HG03469 (cell line): ENCODE measurements around the gene LIN9.

ENCODE experiments used
- ATAC-seq: cut with Tn5 transposase; IDR thresholded peaks from one replicate; pipeline ENCODE4 v1.9.1; 2021; ENCODE audit warnings: mild to moderate bottlenecking, moderate library complexity, moderate number of reproducible peaks; ENCODE audit not compliant: unreplicated experiment

LIN9 gene

DNA sequence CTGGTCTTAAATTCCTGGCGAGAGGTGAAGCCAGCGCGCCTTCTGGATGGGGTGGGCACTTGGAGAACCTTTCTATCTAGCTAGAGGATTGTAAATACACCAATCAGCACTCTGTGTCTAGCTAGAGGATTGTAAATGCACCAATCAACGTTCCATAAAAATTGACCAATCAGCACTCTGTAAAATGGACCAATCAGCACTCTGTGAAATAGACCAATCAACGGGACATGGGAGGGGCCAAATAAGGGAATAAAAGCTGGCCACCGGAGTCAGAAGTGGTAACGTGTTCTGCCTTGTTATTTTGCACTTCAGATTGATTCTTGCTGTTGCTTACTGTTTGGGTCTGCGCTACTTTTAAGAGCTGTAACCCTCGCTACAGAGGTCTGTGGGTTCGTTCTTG is 12.0 kb upstream of the LIN9 start:
- ATAC-seq: no peak

DNA sequence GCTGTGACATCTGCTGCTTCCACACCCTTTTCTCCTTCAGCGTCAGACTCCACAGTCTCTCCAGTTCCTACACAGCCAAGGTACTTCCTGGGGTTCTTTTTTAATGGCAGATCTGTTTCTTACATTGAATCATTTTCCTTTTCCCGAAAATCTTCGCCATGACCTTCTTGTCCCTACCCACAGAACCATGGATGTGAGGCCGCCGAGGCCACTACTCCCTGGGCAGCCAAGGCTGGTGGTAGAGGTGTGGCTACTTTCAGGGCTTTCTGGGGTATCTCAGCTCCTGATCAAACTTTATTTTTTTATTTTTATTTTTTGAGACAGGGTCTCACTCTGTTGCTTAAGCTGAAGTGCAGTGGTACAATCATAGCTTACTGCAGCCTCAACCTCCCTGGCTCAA is 9.5 kb upstream of the LIN9 start:
- no peak for ATAC-seq

DNA sequence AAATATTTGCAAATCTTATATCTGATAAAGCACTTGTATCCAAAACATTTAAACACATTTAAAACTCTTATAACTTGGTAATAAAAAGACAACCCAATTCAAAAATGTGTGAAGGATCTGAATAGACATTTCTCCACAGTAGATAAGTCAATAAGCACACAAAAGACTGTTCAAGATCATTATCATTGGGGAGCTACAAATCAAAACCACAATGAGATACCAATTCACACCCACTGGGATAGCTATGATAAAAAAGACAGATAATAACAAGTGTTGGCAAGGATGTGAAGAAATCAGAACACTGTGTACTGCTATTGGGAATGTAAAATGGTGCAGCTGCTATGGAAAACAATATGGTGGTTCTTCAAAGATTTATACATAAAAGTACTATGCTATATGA is 5.1 kb upstream of the LIN9 start:
- no peak for ATAC-seq

DNA sequence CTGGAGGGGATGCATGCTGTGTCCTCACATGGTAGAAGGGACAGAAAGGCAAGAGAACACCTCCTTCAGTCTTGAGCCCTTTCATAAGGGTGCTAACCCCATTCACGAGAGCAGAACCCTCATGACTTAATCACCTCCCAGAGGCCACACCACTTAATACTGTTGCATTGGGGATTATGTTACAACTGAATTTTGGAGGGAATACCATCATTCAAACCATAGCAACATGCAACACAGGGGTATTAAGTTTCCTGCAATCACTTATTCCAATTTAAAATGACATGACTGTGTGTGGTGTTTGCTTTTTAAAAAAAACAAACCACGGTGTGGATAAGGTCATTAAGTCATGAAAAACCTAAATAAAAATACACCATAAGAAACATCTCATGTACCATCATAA is 3.1 kb upstream of the LIN9 start:
- ATAC-seq: no peak

DNA sequence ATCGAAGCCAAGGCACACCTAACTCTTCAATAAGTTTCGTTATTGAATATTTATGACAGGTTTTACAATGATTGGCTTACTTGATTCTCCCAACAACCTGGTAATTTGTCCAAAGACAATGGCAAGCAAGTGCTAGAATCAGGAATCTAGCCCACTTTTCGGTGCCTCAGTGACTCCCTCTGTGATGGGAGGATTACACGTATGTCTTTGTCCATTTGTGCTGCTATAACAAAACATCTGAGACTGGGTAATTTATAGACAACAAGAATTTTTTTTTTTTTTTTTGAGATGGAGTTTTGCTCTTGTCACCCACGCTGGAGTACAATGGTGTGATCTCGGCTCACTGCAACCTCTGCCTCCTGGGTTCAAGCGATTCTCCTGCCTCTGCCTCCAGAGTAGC is 2.4 kb upstream of the LIN9 start:
- no peak for ATAC-seq

DNA sequence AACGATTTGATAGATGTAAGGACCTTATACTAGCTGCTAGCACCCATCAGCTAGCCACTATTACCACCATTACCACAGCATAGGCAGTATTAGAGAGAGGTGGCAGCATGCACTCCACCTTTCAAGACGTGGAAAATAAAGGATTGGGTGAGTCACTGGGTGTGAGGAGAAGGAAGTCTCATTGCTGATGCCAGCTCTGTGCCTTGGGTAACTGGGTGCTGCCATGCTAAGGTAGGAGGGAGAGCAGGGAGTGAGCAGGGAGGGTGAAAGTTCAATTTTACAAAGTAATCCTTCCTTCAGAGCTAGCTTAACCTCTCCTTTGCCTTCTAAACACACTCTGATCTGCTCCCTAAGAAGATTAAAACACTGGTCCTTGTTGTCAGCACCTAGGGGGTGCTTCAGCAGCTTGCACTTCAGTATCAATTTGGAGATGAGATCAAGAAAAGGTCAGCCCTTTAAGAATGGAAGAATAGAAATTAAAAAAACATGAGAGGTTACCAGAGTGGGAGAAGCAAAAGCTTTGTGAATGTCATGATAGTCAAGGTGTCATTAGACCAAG is 1.8 kb upstream of the LIN9 start:
- ATAC-seq: no peak

DNA sequence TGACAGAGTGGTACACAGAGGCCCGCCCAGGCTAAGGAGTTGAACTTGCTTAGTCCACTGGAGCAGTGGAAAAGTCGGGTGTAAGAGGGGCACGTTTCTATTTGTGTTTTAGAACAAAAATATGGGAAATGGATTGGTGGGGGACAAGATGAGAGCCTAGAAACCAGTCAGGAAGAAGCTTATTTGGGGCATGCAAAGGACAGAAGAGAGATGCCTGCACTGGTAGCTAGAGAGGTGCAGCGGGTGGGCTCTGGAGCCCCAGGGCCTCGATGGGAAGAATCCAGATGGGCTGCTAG is 1.2 kb upstream of the LIN9 start:
- ATAC-seq: no peak

DNA sequence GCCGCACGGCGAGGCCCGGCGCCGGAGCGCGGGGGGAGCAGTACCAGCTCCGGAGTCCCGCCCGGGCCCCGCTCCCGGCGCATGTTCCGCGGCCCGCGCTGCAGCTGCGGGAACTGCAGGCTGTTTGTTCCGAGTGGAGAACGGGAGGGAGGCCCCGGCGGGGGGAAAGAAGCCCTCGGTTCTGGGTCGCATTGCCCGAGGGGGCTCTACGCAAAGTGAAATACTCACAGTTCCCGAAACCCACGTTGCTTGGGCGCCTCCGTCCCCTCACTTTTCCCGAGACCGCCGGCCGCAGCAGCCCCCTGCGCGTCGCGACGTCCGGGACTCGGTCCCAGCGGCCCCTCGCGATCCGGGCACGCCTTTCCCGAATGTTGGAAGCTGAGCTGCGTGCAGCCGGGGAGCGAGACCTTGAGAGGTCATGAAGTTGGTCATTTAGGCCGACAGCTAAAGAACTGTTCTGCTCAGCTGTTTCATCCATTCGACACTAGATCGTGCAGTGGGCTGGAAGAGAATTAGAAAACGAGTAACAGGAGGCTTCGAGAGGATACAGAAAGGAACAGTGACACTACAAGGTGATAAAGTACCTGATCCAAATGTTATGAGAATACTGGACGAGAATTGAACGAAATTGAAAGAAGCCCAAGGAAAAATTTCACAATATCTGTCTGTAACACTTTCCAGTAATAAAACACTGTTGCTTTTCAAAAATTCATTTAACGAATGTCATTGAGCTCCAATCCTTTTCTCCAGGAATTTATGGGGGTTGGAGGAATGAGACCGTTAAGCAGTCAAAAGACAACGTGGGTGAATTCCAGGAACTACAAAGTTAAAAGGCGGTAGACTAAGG is 657 bp upstream of the LIN9 start:
- ATAC-seq: no peak

DNA sequence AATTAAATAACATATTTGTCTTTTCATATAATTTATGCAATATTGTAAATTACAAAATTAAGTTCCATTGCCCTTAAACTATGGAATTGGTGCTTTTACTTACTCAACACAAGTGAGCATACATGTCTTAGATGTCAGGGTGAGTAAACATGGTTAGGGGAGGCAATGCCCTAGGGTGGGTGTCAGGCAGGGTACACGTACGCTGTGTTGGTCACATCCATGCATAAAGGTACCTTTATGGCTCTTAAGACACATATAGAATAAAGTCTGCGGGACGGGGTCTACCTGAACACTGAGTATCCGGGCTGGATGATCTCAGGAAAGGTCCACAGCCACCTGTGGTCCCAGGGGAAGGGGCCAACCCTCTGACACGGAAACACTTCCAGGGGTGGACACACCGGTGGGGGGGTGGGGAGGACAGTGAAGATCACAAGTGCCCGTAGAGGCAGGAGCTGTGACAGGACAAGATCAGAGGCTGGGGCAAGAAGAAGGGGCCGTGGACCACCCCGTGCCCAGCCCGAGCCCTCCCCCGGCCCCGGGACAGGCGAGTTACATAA is 720 bp downstream of the LIN9 start:
- no peak for ATAC-seq

DNA sequence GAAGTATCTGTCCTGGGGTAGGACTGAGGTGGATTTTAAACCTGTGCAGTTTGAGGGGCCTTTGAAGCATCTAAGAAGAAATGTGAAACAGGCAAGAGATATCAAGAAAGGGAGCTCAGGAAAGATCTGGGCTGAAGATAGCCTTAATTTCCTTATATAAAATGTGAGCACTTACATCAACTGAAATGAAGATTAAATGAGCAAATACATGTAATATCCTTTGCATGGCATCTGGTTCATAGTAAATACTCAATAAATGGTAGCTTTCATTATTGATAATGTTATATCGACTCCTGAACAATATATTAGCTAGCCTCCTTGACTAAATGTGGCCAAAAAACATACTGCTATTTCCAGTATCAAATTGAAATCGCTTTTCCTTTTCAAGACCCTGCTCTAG is 2.5 kb downstream of the LIN9 start:
- no peak for ATAC-seq

DNA sequence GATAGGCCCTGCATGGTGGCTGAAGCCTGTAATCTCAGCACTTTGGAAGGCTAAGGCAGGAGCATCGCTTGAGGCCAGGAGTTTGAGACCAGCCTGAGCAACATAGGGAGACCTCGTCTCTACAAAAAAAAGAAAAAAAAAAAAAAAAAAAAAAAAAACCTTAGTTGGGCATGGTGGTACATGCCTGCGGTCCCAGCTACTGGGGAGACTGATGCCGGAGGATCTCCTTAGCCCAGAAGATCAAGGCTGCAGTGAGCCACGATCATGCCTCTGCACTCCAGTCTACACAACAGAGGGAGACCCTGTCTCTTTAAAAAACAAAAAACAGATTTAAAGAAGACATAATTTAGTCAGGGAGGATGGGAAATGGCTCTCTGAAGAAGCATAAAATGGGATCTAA is 3.8 kb downstream of the LIN9 start:
- no peak for ATAC-seq

DNA sequence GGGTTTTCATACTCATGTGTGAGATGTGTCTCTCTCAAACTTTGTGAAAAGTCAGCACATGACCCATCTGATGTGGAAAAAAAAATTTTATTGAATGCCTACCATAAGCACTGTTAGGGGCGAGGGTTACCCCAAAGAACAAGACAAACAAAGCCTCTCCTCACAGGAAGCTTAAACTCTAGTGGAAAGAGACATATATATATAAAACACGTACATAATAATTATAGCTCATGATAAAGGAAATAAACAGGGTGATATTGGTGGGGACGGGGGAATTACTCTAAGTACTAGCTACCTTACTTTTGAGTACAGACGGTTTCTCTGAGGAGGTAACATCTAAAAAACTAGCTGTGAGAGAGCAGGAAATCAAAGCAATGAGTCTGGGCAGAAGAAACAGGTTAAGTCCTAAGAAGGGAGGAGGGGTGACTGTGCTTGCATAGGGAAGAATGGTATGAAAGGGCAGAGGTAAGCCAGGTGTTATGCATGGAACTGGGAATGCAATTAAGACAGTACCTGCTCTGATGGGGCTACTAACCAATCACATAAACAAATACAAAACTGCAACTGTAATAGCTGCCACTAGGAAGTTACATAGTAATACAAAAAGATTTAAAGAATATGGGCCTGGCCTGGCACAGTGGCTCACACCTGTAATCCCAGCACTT is 4.5 kb downstream of the LIN9 start:
- ATAC-seq: no peak

DNA sequence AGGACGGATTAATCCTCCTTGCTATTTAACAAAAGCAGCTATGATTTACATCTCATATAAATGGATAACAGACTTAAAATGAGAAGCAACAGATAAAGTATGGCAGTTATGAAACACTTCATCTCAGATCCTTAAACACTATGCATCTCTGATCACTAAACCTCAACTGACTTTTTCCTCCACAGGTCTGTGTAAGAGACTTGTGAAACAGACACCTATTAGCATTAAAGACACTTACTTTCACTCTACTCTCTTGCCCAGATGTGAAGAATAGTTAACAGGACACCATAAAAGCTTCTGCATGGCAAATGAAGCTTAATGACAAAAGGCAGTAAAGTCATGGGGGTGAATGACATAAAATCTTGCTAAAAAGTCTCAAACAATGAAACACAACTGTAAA is 6.2 kb downstream of the LIN9 start:
- ATAC-seq: no peak

DNA sequence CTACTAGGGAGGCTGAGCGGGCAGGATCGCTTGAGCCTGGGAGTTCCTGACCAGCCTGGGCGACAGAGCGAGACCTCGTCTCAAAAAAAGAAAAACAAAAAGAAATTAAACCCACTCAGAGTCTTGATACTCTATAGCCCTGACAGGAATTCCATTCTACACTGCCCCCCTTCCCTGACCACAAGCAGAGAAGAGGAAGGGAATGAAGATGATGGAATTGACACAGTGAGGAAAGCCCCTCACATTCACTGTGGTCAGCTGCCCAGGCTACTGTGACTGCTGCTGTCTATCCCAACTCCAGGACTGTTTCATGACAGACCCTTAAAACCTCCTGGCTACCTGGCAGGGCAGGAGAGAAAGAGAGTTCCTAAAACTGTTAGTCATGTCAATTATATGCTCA is 12.1 kb downstream of the LIN9 start:
- ATAC-seq: no peak

DNA sequence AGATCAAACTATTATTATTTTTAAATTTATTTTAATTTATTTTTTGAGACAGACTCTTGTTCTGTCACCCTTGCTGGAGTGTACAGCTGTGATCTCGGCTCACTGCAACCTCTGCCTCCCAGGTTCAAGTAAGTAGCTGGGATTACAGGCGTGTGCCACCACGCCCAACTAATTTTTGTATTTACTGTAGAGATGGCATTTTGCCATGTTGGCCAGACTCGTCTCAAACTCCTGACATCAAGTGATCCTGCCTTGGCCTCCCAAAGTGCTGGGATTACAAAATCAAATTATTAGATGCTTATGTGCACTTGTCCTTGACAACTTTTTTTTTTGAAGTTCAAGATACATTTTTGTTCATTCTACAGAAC is 15.4 kb downstream of the LIN9 start:
- no peak for ATAC-seq

DNA sequence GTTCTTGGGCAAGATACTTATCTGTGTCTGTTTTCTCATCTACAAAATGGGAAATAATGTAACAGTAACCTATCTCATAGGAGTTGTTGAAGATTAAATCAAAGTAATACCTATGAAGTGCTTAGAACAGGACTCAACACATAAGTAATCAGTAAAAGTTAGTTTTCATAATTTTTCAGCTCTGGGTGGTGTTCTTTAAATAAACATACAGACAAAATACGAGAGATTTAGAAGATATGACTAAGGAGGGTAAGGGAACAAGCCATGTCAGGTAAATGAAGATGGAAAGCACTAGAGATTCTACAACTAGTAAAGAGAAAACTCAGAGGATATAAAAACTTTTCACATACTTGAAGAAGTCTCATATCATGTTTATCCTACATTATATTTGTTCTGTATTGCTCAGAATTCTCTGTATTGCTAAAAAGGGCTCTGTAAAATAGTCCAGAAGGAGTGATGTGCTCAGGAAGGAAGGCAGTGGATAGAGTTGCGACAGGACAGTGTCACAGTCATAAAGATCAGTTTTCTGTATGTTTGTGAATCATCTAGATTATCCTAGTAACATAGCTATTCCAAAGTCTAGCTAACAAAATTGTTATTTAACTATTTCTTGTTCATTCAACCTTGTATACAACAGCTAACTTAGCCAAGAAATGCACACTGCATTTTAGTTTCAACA is 16.0 kb downstream of the LIN9 start:
- no peak for ATAC-seq

DNA sequence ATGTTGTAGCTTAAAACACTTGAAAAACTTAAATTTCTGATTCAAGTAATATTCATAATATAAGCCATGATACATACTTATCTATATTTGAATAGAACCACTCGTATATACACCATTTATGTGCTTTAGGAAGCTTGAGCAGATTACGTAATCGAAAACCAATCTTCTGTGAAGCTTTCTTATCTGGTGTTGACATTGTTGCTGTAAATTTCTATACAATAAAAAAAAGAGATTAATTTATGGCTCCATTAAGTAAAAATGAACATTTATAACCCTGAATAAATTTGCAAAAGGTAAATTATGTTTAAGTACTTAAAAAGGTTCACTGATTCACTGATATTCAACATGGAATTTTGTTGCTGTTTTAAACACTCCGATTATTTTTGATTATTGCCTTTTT is 21.4 kb downstream of the LIN9 start:
- ATAC-seq: no peak

DNA sequence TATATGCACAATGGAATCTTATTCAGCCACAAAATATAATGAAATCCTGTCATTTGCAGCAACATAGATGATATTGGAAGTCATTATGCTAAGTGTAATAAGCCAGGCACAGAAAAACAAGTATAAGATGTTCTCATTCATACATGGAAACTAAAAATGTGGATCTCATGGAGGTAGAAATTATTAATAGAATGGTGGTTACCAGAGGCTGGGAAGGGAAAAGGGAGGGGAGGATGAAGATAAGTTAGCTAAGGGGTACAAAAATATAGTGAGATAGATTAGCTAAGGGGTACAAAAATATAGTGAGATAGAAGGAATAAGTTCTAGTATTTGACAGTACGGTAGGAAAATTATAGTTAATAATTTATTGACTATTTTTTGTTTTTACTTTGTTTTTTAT is 27.9 kb downstream of the LIN9 start:
- no peak for ATAC-seq

DNA sequence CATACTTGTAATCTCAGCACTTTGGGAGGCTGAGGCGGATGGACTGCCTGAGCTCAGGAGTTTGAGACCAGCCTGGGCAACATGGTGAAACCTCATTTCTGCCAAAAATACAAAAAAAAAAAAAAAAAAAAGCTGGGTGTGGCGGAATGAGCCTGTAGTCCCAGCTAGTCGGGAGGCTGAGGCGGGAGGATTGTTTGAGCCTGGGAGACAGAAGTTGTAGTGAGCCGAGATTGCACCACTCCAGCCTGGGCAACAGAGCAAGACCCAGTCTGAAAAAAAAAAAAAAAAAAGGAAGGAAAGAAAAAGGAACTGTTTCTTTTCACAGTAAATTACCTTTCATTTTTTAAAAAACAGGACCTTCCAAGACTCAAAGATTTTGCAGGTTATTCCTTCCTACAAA is 29.5 kb downstream of the LIN9 start:
- ATAC-seq: no peak

DNA sequence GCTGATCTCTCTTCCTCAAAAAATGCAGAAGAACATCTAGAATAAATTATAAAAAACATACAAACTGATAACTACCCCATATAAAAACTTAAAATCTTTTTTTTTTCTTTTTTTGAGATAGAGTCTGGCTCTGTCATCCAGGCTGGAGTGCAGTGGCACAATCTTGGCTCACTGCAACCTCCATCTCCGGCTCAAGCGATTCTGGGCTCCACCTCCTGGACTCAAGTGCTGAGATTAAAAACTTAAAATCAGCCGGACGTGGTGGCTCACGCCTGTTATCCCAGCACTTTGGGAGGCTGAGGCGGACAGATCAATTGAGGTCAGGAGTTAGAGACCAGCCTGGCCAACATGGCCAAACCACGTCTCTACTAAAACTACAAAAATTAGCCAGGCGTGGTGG is 31.1 kb downstream of the LIN9 start:
- no peak for ATAC-seq

DNA sequence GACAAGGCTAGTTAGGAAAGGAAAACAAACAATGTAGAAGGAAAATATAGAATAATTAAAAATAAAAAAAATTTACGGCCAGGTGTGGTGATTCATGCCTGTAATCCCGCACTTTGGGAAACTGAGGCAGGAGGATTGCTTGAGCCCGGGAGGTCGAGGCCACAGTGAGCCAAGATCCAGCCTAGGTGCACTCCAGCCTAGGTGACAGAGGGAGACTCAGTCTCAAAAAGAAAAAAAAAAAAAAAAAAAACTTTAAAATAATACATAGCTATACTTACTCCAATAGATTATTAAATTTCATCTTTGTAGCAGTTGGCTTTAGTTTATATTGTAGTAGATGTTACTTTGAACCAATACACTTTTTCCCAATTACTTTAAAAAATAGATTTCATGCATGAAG is 32.0 kb downstream of the LIN9 start:
- ATAC-seq: no peak
